ENCODE data around the gene ACTBL2. TPM values are rescaled to one million over a fixed set of nuclear protein-coding genes. Genes with fewer than 3 reads are reported as not detected.
A peak's percentile ranks its signal among the peaks of the same experiment; 100 is the strongest.

The ACTBL2 gene
- polyA plus RNA-seq, 1 of the 3 experiments (the other 2 are of a cell fraction): 0.99 TPM

- H3K9me3 ChIP-seq: no peaks in the 10 kb centered on the region
- WGBS (ENCODE audit: low lambda C conversion rate): 30% methylated on average over 2 of the region's 2 CpGs
- H3K4me3 ChIP-seq (ENCODE audit: low read depth in 2 of 2, low read length in 1 of 2): no peak overlapping the region
- no peaks in the 10 kb centered on the region for H3K27me3 ChIP-seq (ENCODE audit: insufficient read depth)
- H3K9ac ChIP-seq: peak overlapping the region; percentile 48; the same call in 1 of the 2 replicates
- H3K9me2 ChIP-seq: no peaks in the 10 kb centered on the region
- DNase-seq: no peak
- H3F3A ChIP-seq (replicated peaks; ENCODE audit: insufficient read depth): peaks cover 27% of the 10 kb centered on the region
- ChIA-PET CTCF (interaction anchor here (0.6 to 1.1 kb wide), 2 partner anchors 541 to 1019 kb away, joined by 3 to 4 read pairs; no protein-coding TSS in a partner anchor), POLR2A (no interaction called here)
- peaks cover 3 to 34% of the 10 kb centered on the region in 2 experiments for H3K4me1 ChIP-seq (ENCODE audit: control insufficient read depth in 1 of 2, insufficient read depth in 2 of 2, low read depth in 1 of 2, low read length in 1 of 2)
- no peaks in the 10 kb centered on the region for H4K20me1 ChIP-seq (ENCODE audit: insufficient read depth)
- peak overlapping the region; percentile 79 to 95 for H3K27ac ChIP-seq (ENCODE audit: low read depth in 2 of 2, low read length in 1 of 2)
- H3K79me2 ChIP-seq (ENCODE audit: insufficient read depth): no peaks in the 10 kb centered on the region
- H2AFZ ChIP-seq (ENCODE audit: low read depth): no peak overlapping the region
- H3K36me3 ChIP-seq (replicated peaks in 1 of 2; ENCODE audit: control insufficient read depth in 1 of 2, insufficient read depth in 2 of 2, low read length in 1 of 2): no peaks in the 10 kb centered on the region
- peak overlapping the region; percentile 44 for H3K4me2 ChIP-seq
- TF ChIP-seq TAF1 (IDR thresholded peaks at IDR 0.05; ENCODE audit: borderline replicate concordance, low read depth, low read length) (0 out of 2 replicates have a peak, but pooled peaks have one; percentile 28), MEF2A (IDR thresholded peaks at IDR 0.05; ENCODE audit: borderline replicate concordance, low read depth) (no peak), PBX3 (IDR thresholded peaks at IDR 0.05) (peak; percentile 88), IRF3 (IDR thresholded peaks at IDR 0.05; ENCODE audit: low read depth, low read length) (no peak), MAX (IDR thresholded peaks at IDR 0.05; ENCODE audit: low read depth) (peak; percentile 92), USF1 (IDR thresholded peaks at IDR 0.05; ENCODE audit: borderline replicate concordance, low read depth) (peak; percentile 94), NFIC (IDR thresholded peaks at IDR 0.05; ENCODE audit: borderline replicate concordance) (peak; percentile 81), RXRA (IDR thresholded peaks at IDR 0.05; ENCODE audit: borderline replicate concordance, low read depth) (peak; percentile 78), FOXM1 (IDR thresholded peaks at IDR 0.05; ENCODE audit: low read depth) (peak; percentile 83), GABPA (IDR thresholded peaks at IDR 0.05; ENCODE audit: low read depth) (no peak), SMC3 (IDR thresholded peaks at IDR 0.05; ENCODE audit: low read depth, low read length) (no peak), MXI1 (IDR thresholded peaks at IDR 0.05; ENCODE audit: low read depth, low read length) (no peak), RFX5 (IDR thresholded peaks at IDR 0.05; ENCODE audit: low read length) (no peak), USF2 (IDR thresholded peaks at IDR 0.05; ENCODE audit: borderline replicate concordance, low read depth, low read length) (peak; percentile 55), NRF1 (IDR thresholded peaks at IDR 0.05; ENCODE audit: low read depth, low read length) (no peak), FOXJ3 (CRISPR knock-in tag; IDR thresholded peaks at IDR 0.05) (no peak), CTCF (IDR thresholded peaks at IDR 0.05) (no peak), ZBTB33 (IDR thresholded peaks at IDR 0.05; ENCODE audit: borderline replicate concordance, low read depth) (peak; percentile 58; the same call in 1 of the 2 replicates), YY1 (IDR thresholded peaks at IDR 0.05; ENCODE audit: low read depth) (no peak; the same call in 1 of the 2 replicates), RCOR1 (IDR thresholded peaks at IDR 0.05; ENCODE audit: low read length) (0 out of 2 replicates have a peak, but pooled peaks have one; percentile 32), ELF1 (IDR thresholded peaks at IDR 0.05) (no peak), EP300 (IDR thresholded peaks at IDR 0.05; ENCODE audit: borderline replicate concordance in 1 of 2, low read depth in 1 of 2, low read length in 1 of 2) (peak; percentile 63 to 98), CHD2 (IDR thresholded peaks at IDR 0.05; ENCODE audit: low read length, partially characterized antibody) (no peak), POLR2AphosphoS5 (IDR thresholded peaks at IDR 0.05; ENCODE audit: low read depth, low read length) (peak; percentile 84; the same call in 1 of the 2 replicates), TEAD4 (IDR thresholded peaks at IDR 0.05; ENCODE audit: borderline replicate concordance, insufficient read depth) (peak; percentile 82), SIN3A (IDR thresholded peaks at IDR 0.05; ENCODE audit: borderline replicate concordance, low read depth, low read length) (0 out of 2 replicates have a peak, but pooled peaks have one; percentile 36), TCF12 (IDR thresholded peaks at IDR 0.05) (peak; percentile 100), GATA2 (CRISPR knock-in tag; IDR thresholded peaks at IDR 0.05) (no peak)
These were observed 41.1 kb downstream of the ACTBL2 start for GRCh38 chr5:57441557-57441956.
